WTC11 (cell line): ENCODE measurements around the gene CCDC178. TPM values are rescaled to one million over a fixed set of nuclear protein-coding genes. Genes with fewer than 3 reads are reported as not detected.

Experiments
- ATAC-seq: fragments of 200-7000 bp; cut with Tn5 transposase; 2 replicates; pipeline ENCODE4 v1.10.0; 2021; ENCODE audit warnings: mild to moderate bottlenecking, moderate library complexity
- CTCF ChIA-PET: fragments of 300-600 bp; sonication (Branson Sonifier 250); formaldehyde crosslinking; loops from one replicate; lab custom pipeline; 2021; ENCODE audit warnings: antibody characterized with exemption; lab: Charles Lee
- POLR2A ChIA-PET: fragments of 350-600 bp; sonication (Branson Sonifier 250); formaldehyde crosslinking; loops from one replicate; lab custom pipeline; 2021; ENCODE audit warnings: antibody characterized with exemption; lab: Charles Lee
- DNase-seq: peaks from one replicate; pipeline ENCODE4 v3.0.0; 2021; ENCODE audit warnings: low spot score
- H3K27ac Mint-ChIP-seq: 2 replicates; pipeline ENCODE4 v1.8.0; 2021; ENCODE audit warnings: mixed read lengths
- H3K27me3 Mint-ChIP-seq: 2 replicates; pipeline ENCODE4 v1.8.0; 2021; ENCODE audit warnings: low read depth, mild to moderate bottlenecking, moderate library complexity, mixed read lengths
- H3K36me3 Mint-ChIP-seq: 2 replicates; pipeline ENCODE4 v1.8.0; 2021; ENCODE audit warnings: mixed read lengths
- H3K4me1 Mint-ChIP-seq: 2 replicates; pipeline ENCODE4 v1.8.0; 2022; ENCODE audit warnings: mixed read lengths
- H3K4me3 Mint-ChIP-seq: 2 replicates; pipeline ENCODE4 v1.8.0; 2021; ENCODE audit warnings: mild to moderate bottlenecking, moderate library complexity, mixed read lengths
- H3K9me3 Mint-ChIP-seq: 2 replicates; pipeline ENCODE4 v1.8.0; 2021; ENCODE audit warnings: mixed read lengths
- ARID4B ChIP-seq: sonication (generic); formaldehyde crosslinking; IDR thresholded peaks from 2 replicates; pipeline ENCODE4 v1.8.0; 2023; ENCODE audit warnings: missing genetic modification reagents, mild to moderate bottlenecking, borderline replicate concordance
- ESRRA ChIP-seq: sonication (generic); formaldehyde crosslinking; IDR thresholded peaks from 2 replicates; pipeline ENCODE4 v1.8.1; 2022; ENCODE audit warnings: mild to moderate bottlenecking, missing genetic modification reagents, borderline replicate concordance
- GABPB1 ChIP-seq: sonication (generic); formaldehyde crosslinking; IDR thresholded peaks from 2 replicates; pipeline ENCODE4 v1.8.1; 2023; ENCODE audit warnings: mild to moderate bottlenecking, missing genetic modification reagents
- HMGA2 ChIP-seq: fragments of 250-450 bp; sonication (Bioruptor Pico); IDR thresholded peaks from 2 replicates; pipeline ENCODE4 v1.4.0; 2021; ENCODE audit warnings: mild to moderate bottlenecking, moderate library complexity
- ZBTB21 ChIP-seq: sonication (generic); formaldehyde crosslinking; IDR thresholded peaks from 2 replicates; pipeline ENCODE4 v1.8.1; 2023; ENCODE audit warnings: mild to moderate bottlenecking, missing genetic modification reagents, borderline replicate concordance
- ZNF232 ChIP-seq: sonication (generic); formaldehyde crosslinking; IDR thresholded peaks from 2 replicates; pipeline ENCODE4 v1.8.0; 2022; ENCODE audit warnings: mild to moderate bottlenecking, missing genetic modification reagents
- ZNF317 ChIP-seq: sonication (generic); formaldehyde crosslinking; IDR thresholded peaks from 2 replicates; pipeline ENCODE4 v1.8.1; 2023; ENCODE audit warnings: low read depth, mild to moderate bottlenecking, moderate library complexity, missing genetic modification reagents, borderline replicate concordance
- ZNF532 ChIP-seq: fragments of 250-450 bp; sonication (Bioruptor Pico); IDR thresholded peaks from 2 replicates; pipeline ENCODE4 v1.9.0; 2021; ENCODE audit warnings: mild to moderate bottlenecking, borderline replicate concordance
- total RNA-seq: library from RNA; stranded (reverse); gene quantifications from 3 replicates; pipeline ENCODE4 v1.2.3, GENCODE V29; 2021
- TF ChIP-seq, protein P1 (sequence below): sonication (generic); formaldehyde crosslinking; conservative IDR thresholded peaks from 2 replicates; pipeline ENCODE4 v1.8.1; 2022; ENCODE audit warnings: mild to moderate bottlenecking, missing genetic modification reagents
- TF ChIP-seq, protein P2 (sequence below): fragments of 250-450 bp; sonication (Bioruptor Pico); conservative IDR thresholded peaks from 2 replicates; pipeline ENCODE4 v1.9.0; 2021; ENCODE audit warnings: mild to moderate bottlenecking
- TF ChIP-seq, protein P3 (sequence below): fragments of 250-450 bp; sonication (Bioruptor Pico); IDR thresholded peaks from 2 replicates; pipeline ENCODE4 v1.9.0; 2021; ENCODE audit warnings: mild to moderate bottlenecking
- TF ChIP-seq, protein P4 (sequence below): sonication (generic); formaldehyde crosslinking; conservative IDR thresholded peaks from 2 replicates; pipeline ENCODE4 v1.8.1; 2023; ENCODE audit warnings: mild to moderate bottlenecking, low read depth, missing genetic modification reagents, moderate library complexity
- TF ChIP-seq, protein P5 (sequence below): sonication (generic); formaldehyde crosslinking; IDR thresholded peaks from 2 replicates; pipeline ENCODE4 v1.8.1; 2022; ENCODE audit warnings: mild to moderate bottlenecking, missing genetic modification reagents, moderate library complexity, borderline replicate concordance

The CCDC178 gene
- total RNA-seq, 1 experiment from 2014 or later, result 0.20 TPM

DNA sequence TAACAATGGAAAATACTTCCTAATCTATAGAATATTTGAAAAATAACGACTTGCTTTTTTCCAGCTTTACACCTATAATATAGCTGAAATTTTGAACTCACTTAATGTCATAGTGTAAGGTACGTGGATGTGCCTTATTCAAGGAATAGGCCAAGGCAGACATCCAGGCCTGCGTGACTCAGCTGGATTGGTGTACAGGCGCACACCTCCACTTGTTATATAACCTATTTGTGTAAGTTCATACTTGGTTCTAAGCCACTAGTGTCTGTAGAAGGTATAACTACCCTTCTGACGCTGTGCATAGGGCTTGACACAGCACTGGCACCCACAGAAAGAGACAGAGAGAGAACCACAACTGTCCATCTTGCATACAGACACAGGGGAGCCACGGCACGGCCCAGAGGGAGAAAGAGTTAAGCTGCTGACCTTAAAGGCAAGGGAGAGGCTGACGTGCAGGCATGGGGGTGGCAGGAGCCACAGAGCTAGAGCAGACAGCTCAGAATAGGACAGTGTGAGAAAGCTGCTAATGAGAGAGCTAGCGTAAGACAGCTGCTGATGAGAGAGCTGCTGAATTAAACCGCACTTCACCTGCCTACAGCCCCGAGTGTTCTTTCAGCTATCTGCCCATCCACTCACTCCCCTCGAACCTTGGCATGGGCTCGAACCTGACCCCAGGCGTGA, 16.1 kb downstream of the CCDC178 start (continued):
- TF ChIP-seq ZNF532 (CRISPR knock-in tag) (no peak), ZNF317 (CRISPR knock-in tag) (no peak), ARID4B (CRISPR knock-in tag) (no peak)
- TF ChIP-seq, protein P1, sequence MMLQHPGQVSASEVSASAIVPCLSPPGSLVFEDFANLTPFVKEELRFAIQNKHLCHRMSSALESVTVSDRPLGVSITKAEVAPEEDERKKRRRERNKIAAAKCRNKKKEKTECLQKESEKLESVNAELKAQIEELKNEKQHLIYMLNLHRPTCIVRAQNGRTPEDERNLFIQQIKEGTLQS, result no peak
- TF ChIP-seq, all 79 proteins: peak for 0

DNA sequence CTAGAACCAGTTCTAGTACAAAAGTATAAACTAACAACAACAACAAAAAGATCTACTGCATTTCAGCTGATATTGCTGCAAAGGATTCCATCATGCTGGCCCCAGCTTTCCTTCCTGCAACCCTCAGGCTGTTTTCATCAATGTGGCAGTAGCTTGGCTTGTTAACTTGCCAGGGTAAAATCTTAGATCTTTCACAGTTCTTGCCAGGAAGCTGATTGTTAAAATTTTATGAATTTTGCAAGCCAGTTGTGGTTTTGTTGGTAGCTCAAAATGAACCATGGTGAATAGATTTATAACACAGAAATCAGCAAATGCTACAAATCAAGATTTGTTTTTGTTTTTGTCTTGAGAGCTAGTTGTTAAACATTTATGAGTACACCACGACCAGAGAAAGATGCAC, 19.3 kb downstream of the CCDC178 start:
- Mint-ChIP-seq H3K36me3 (no peaks in the 10 kb centered on the region), H3K4me1 (no peaks in the 10 kb centered on the region), H3K27ac (no peak overlapping the region), H3K9me3 (0 out of 2 replicates have a peak, but pooled peaks cover 3% of the 10 kb centered on the region), H3K4me3 (no peak overlapping the region), H3K27me3 (no peaks in the 10 kb centered on the region)
- ChIA-PET CTCF (interaction anchor here (1.2 kb wide), 1 partner anchor 189 kb away, joined by 4 read pairs; no protein-coding TSS in a partner anchor), POLR2A (no interaction called here)
- ATAC-seq (no peak), DNase-seq (no peak)
- TF ChIP-seq, protein P2, sequence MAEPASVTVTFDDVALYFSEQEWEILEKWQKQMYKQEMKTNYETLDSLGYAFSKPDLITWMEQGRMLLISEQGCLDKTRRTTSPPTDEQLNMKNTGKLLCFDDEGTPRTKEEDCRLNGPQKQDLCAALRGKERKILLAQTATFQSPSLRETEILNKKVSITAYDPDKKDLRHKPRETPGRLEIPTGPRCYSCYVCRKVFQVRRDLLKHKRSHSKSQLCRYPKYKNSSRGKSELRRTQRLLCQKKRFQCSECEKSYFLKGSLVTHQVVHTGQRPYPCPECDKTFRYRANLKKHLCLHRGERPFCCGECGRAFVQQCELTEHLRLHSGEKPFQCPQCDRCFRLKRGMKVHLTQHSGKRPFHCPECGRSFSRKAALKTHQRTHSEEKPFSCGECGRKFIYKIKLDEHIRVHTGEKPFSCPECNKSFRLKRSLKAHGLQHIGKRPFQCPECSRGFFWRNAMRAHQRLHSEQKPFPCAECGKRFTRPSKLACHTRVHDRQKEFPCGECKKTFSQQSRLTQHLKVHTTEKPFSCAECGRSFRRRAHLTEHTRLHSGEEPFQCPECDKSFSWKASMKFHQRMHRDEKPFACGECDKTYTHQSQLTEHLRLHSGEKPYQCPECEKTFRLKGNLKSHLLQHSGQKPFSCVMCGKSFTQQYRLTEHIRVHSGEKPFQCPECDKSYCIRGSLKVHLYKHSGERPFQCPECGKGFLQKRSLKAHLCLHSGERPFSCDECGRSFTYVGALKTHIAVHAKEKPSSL (CRISPR knock-in tag), result no peak
- TF ChIP-seq ESRRA (no peak), ZNF232 (no peak), ZBTB21 (CRISPR knock-in tag) (no peak), GABPB1 (CRISPR knock-in tag) (no peak), HMGA2 (CRISPR knock-in tag) (no peak)
- TF ChIP-seq, protein P3, sequence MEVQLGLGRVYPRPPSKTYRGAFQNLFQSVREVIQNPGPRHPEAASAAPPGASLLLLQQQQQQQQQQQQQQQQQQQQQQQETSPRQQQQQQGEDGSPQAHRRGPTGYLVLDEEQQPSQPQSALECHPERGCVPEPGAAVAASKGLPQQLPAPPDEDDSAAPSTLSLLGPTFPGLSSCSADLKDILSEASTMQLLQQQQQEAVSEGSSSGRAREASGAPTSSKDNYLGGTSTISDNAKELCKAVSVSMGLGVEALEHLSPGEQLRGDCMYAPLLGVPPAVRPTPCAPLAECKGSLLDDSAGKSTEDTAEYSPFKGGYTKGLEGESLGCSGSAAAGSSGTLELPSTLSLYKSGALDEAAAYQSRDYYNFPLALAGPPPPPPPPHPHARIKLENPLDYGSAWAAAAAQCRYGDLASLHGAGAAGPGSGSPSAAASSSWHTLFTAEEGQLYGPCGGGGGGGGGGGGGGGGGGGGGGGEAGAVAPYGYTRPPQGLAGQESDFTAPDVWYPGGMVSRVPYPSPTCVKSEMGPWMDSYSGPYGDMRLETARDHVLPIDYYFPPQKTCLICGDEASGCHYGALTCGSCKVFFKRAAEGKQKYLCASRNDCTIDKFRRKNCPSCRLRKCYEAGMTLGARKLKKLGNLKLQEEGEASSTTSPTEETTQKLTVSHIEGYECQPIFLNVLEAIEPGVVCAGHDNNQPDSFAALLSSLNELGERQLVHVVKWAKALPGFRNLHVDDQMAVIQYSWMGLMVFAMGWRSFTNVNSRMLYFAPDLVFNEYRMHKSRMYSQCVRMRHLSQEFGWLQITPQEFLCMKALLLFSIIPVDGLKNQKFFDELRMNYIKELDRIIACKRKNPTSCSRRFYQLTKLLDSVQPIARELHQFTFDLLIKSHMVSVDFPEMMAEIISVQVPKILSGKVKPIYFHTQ, result no peak
- TF ChIP-seq, protein P4, sequence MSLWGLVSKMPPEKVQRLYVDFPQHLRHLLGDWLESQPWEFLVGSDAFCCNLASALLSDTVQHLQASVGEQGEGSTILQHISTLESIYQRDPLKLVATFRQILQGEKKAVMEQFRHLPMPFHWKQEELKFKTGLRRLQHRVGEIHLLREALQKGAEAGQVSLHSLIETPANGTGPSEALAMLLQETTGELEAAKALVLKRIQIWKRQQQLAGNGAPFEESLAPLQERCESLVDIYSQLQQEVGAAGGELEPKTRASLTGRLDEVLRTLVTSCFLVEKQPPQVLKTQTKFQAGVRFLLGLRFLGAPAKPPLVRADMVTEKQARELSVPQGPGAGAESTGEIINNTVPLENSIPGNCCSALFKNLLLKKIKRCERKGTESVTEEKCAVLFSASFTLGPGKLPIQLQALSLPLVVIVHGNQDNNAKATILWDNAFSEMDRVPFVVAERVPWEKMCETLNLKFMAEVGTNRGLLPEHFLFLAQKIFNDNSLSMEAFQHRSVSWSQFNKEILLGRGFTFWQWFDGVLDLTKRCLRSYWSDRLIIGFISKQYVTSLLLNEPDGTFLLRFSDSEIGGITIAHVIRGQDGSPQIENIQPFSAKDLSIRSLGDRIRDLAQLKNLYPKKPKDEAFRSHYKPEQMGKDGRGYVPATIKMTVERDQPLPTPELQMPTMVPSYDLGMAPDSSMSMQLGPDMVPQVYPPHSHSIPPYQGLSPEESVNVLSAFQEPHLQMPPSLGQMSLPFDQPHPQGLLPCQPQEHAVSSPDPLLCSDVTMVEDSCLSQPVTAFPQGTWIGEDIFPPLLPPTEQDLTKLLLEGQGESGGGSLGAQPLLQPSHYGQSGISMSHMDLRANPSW (CRISPR knock-in tag), result no peak
- TF ChIP-seq, protein P5, sequence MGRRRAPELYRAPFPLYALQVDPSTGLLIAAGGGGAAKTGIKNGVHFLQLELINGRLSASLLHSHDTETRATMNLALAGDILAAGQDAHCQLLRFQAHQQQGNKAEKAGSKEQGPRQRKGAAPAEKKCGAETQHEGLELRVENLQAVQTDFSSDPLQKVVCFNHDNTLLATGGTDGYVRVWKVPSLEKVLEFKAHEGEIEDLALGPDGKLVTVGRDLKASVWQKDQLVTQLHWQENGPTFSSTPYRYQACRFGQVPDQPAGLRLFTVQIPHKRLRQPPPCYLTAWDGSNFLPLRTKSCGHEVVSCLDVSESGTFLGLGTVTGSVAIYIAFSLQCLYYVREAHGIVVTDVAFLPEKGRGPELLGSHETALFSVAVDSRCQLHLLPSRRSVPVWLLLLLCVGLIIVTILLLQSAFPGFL, result no peak
